H1 (cell line): ENCODE results near the gene FRMD4B. TPM values are rescaled to one million over a fixed set of nuclear protein-coding genes. Genes with fewer than 3 reads are reported as not detected.
A peak's percentile ranks its signal among the peaks of the same experiment; 100 is the strongest.

Experiments
- CTCF ChIA-PET: fragments of 300-600 bp; sonication (Branson Sonifier 250); formaldehyde crosslinking; loops from one replicate; lab custom pipeline; 2021; ENCODE audit not compliant: partially characterized antibody; lab: Charles Lee
- POLR2A ChIA-PET: fragments of 300-600 bp; sonication (Branson Sonifier 250); formaldehyde crosslinking; loops from one replicate; lab custom pipeline; 2021; ENCODE audit warnings: inconsistent platforms; ENCODE audit not compliant: partially characterized antibody; lab: Charles Lee
- DNase-seq, 2 experiments: peaks; one replicate each; pipeline versions ENCODE4 v3.0.0 to v3.0.0-alpha.2; 2010 to 2022; ENCODE audit warnings: low spot score in 2 of 2, low read depth in 1 of 2, mixed read lengths in 1 of 2
- FAIRE-seq: peaks from 2 replicates; lab custom pipeline; 2011; peaks lifted over from hg19 to GRCh38; lab: Jason Lieb, UNC
- H2AFZ ChIP-seq: 2 replicates; pipeline ENCODE4 v1.8.1; 2012; ENCODE audit warnings: low read length, inconsistent platforms
- H2AK5ac ChIP-seq: 2 replicates; pipeline ENCODE4 v1.6.1; 2013; ENCODE audit warnings: low read depth, low read length
- H2BK120ac ChIP-seq: replicated peaks from 2 replicates; pipeline ENCODE3; 2013; ENCODE audit warnings: low read depth, low read length, inconsistent platforms
- H2BK12ac ChIP-seq: 2 replicates; pipeline ENCODE4 v1.6.1; 2013; ENCODE audit warnings: low read depth, low read length
- H2BK15ac ChIP-seq: 2 replicates; pipeline ENCODE4 v1.6.1; 2013; ENCODE audit warnings: low read length
- H2BK20ac ChIP-seq: 2 replicates; pipeline ENCODE4 v1.6.1; 2013; ENCODE audit warnings: low read length
- H2BK5ac ChIP-seq: 2 replicates; pipeline ENCODE4 v1.6.1; 2013; ENCODE audit warnings: low read depth, low read length
- H3K14ac ChIP-seq: 2 replicates; pipeline ENCODE4 v1.6.1; 2013; ENCODE audit warnings: inconsistent platforms; ENCODE audit not compliant: insufficient read length
- H3K18ac ChIP-seq: 2 replicates; pipeline ENCODE4 v1.6.1; 2013; ENCODE audit warnings: low read length; ENCODE audit errors: extremely low read depth
- H3K23ac ChIP-seq: 2 replicates; pipeline ENCODE4 v1.6.1; 2013; ENCODE audit warnings: inconsistent platforms; ENCODE audit not compliant: insufficient read length
- H3K23me2 ChIP-seq: 2 replicates; pipeline ENCODE4 v1.6.1; 2013; ENCODE audit warnings: low read depth, low read length
- H3K27ac ChIP-seq: 2 replicates; pipeline ENCODE4 v1.6.1; 2011; ENCODE audit warnings: low read depth, low read length, inconsistent platforms
- H3K27me3 ChIP-seq, 4 experiments: replicated peaks in 1 of 4; 1 replicate in 1 of 4; 2 replicates in 3 of 4; pipeline versions ENCODE4 v1.6.1 to v1.8.1; 2011 to 2013; ENCODE audit warnings: low read length in 3 of 4, mild to moderate bottlenecking in 3 of 4, inconsistent platforms in 2 of 4, mixed read lengths in 2 of 4, moderate library complexity in 1 of 4; ENCODE audit not compliant: control insufficient read depth in 3 of 4, insufficient read depth in 3 of 4; ENCODE audit errors: extremely low read depth in 1 of 4
- H3K36me3 ChIP-seq, 4 experiments: 2 replicates each; pipeline versions ENCODE4 v1.6.1 to v1.8.1; 2011 to 2013; ENCODE audit warnings: mild to moderate bottlenecking in 4 of 4, low read length in 3 of 4, moderate library complexity in 2 of 4, control low read depth in 1 of 4, inconsistent platforms in 1 of 4; ENCODE audit not compliant: insufficient read depth in 4 of 4, control insufficient read depth in 2 of 4
- H3K4ac ChIP-seq: replicated peaks from 2 replicates; pipeline ENCODE3; 2013; ENCODE audit warnings: low read length, low read depth, mixed read lengths, inconsistent platforms; ENCODE audit not compliant: insufficient read length
- H3K4me1 ChIP-seq, 4 experiments: replicated peaks in 1 of 4; 1 replicate in 1 of 4; 2 replicates in 3 of 4; pipeline versions ENCODE4 v1.6.1 to v1.8.1; 2011 to 2013; ENCODE audit warnings: low read length in 3 of 4, inconsistent platforms in 2 of 4, mixed read lengths in 1 of 4; ENCODE audit not compliant: insufficient read depth in 4 of 4, control insufficient read depth in 3 of 4
- H3K4me2 ChIP-seq, 2 experiments: 2 replicates each; pipeline versions ENCODE4 v1.6.1 to v1.8.1; 2011 to 2013; ENCODE audit warnings: low read depth in 2 of 2, low read length in 2 of 2, control low read depth in 1 of 2, inconsistent platforms in 1 of 2, mild to moderate bottlenecking in 1 of 2; ENCODE audit not compliant: insufficient read depth in 1 of 2
- H3K4me3 ChIP-seq, 4 experiments: fragments of 200-600, 300-600 bp in 1 of 4; sonication (generic), shearing (Covaris generic), sonication (Bioruptor Twin) in 1 of 4; 2 replicates each; pipeline versions ENCODE4 v1.5.1 to v1.8.1; 2011 to 2016; ENCODE audit warnings: low read length in 4 of 4, low read depth in 3 of 4, control low read depth in 2 of 4, inconsistent platforms in 2 of 4, mild to moderate bottlenecking in 2 of 4, mixed read lengths in 1 of 4, moderate library complexity in 1 of 4; ENCODE audit not compliant: insufficient read depth in 2 of 4; ENCODE audit errors: extremely low read depth in 1 of 4
- H3K56ac ChIP-seq: replicated peaks from 2 replicates; pipeline ENCODE3; 2013; ENCODE audit warnings: low read depth, mild to moderate bottlenecking, mixed read lengths, low read length, inconsistent platforms; ENCODE audit not compliant: insufficient read length
- H3K79me1 ChIP-seq: 2 replicates; pipeline ENCODE4 v1.6.1; 2013; ENCODE audit warnings: low read depth, low read length, control low read depth
- H3K79me2 ChIP-seq, 2 experiments: 2 replicates each; pipeline versions ENCODE4 v1.6.1 to v1.8.1; 2012 to 2013; ENCODE audit warnings: low read length in 2 of 2, mild to moderate bottlenecking in 2 of 2, inconsistent platforms in 1 of 2; ENCODE audit not compliant: insufficient read depth in 2 of 2, control insufficient read depth in 1 of 2
- H3K9ac ChIP-seq, 4 experiments: replicated peaks in 1 of 4; 1 replicate in 1 of 4; 2 replicates in 3 of 4; pipeline versions ENCODE4 v1.6.1 to v1.8.1; 2011 to 2013; ENCODE audit warnings: low read depth in 3 of 4, low read length in 3 of 4, control low read depth in 2 of 4, mild to moderate bottlenecking in 2 of 4, moderate library complexity in 2 of 4, inconsistent platforms in 1 of 4; ENCODE audit errors: extremely low read depth in 1 of 4
- H3K9me3 ChIP-seq, 2 experiments: 2 replicates each; pipeline versions ENCODE4 v1.6.1 to v1.8.1; 2012 to 2013; ENCODE audit warnings: mild to moderate bottlenecking in 2 of 2, moderate library complexity in 2 of 2, control low read depth in 1 of 2, inconsistent platforms in 1 of 2, low read depth in 1 of 2, low read length in 1 of 2, mixed read lengths in 1 of 2; ENCODE audit not compliant: insufficient read depth in 2 of 2
- H4K20me1 ChIP-seq, 2 experiments: replicated peaks in 1 of 2; 2 replicates each; pipeline versions ENCODE3 to v1.8.1; 2011 to 2013; ENCODE audit warnings: inconsistent platforms in 2 of 2, low read length in 2 of 2, mild to moderate bottlenecking in 1 of 2; ENCODE audit not compliant: insufficient read depth in 2 of 2, control insufficient read depth in 1 of 2
- H4K5ac ChIP-seq: 2 replicates; pipeline ENCODE4 v1.6.1; 2013; ENCODE audit warnings: low read length, low read depth, mixed read lengths, inconsistent platforms; ENCODE audit not compliant: insufficient read length
- H4K8ac ChIP-seq: 2 replicates; pipeline ENCODE4 v1.8.0; 2013; ENCODE audit warnings: mild to moderate bottlenecking, moderate library complexity, low read length, inconsistent platforms; ENCODE audit not compliant: insufficient read depth; ENCODE audit errors: extremely low read depth
- H4K91ac ChIP-seq: replicated peaks from 2 replicates; pipeline ENCODE3; 2013; ENCODE audit warnings: low read length, mixed read lengths, inconsistent platforms; ENCODE audit not compliant: insufficient read length
- BACH1 ChIP-seq: IDR thresholded peaks from 2 replicates; pipeline ENCODE4 v1.6.1; 2012; ENCODE audit warnings: low read length, improper control_type of control experiment
- BCL11A ChIP-seq, 2 experiments: IDR thresholded peaks; one replicate each; pipeline ENCODE4 v1.6.1; 2011; ENCODE audit warnings: low read depth in 2 of 2, low read length in 2 of 2, mild to moderate bottlenecking in 2 of 2
- CREB1 ChIP-seq: IDR thresholded peaks from 2 replicates; pipeline ENCODE4 v1.6.1; 2012; ENCODE audit warnings: inconsistent platforms
- EGR1 ChIP-seq: IDR thresholded peaks from 2 replicates; pipeline ENCODE4 v1.6.1; 2011; ENCODE audit warnings: low read depth, low read length, borderline replicate concordance
- MAFK ChIP-seq: IDR thresholded peaks from 2 replicates; pipeline ENCODE4 v1.6.1; 2012; ENCODE audit warnings: low read depth, mild to moderate bottlenecking, improper control_type of control experiment, low read length
- TAF7 ChIP-seq: optimal IDR thresholded peaks from 2 replicates; pipeline ENCODE3; 2011; ENCODE audit warnings: low read depth, mild to moderate bottlenecking, inconsistent platforms, low read length, moderate library complexity, borderline replicate concordance
- ZNF274 ChIP-seq: IDR thresholded peaks from 2 replicates; pipeline ENCODE4 v1.7.0; 2012; ENCODE audit warnings: low read length, borderline replicate concordance; ENCODE audit errors: extremely low read depth
- WGBS, 2 experiments: shearing (Covaris generic) in 1 of 2; methylation state at CpG; one replicate each; pipeline versions ENCODE4 v1.1.6 to v1.1.7; 2013 to 2015; ENCODE audit warnings: low lambda C conversion rate in 2 of 2, mixed read lengths in 2 of 2, inconsistent platforms in 1 of 2, low coverage in 1 of 2, missing lambda C conversion rate in 1 of 2; ENCODE audit not compliant: insufficient replicate concordance in 2 of 2, insufficient coverage in 1 of 2, insufficient read length in 1 of 2; ENCODE audit errors: extremely low coverage in 1 of 2, missing lambda C conversion rate in 1 of 2; 5-methylcytosine and 5-hydroxymethylcytosine counted together
- polyA plus RNA-seq, 7 experiments: library from polyadenylated mRNA; depleted of rRNA in 3 of 7; stranded (reverse) in 5 of 7; unstranded in 2 of 7; fragments of >200 nt in 5 of 7; fragments of 200-250 nt in 2 of 7; gene quantifications; 1 replicate in 5 of 7; 2 replicates in 1 of 7; 4 replicates in 1 of 7; pipeline versions ENCODE4 v1.2.1 to v1.2.3, GENCODE V29; 2011 to 2013; ENCODE audit warnings: missing spikeins in 2 of 7, mixed read lengths in 2 of 7
- total RNA-seq: library from RNA; stranded (reverse); fragmentation: NEBNext Ultra II Directional; extraction: Animal tissue kit (Norgen Biotek cat#: 25700); gene quantifications from 2 replicates; pipeline ENCODE4 v1.2.1, GENCODE V29; 2021
- TF ChIP-seq, protein P1 (sequence below): IDR thresholded peaks from 2 replicates; pipeline ENCODE4 v1.6.1; 2012; ENCODE audit warnings: inconsistent platforms

The FRMD4B gene
- total and polyA plus RNA-seq, 2 of the 8 experiments (the other 6 are each of a cell fraction or from before 2014, with no cell fraction given): 2.7 to 7.2 TPM

DNA sequence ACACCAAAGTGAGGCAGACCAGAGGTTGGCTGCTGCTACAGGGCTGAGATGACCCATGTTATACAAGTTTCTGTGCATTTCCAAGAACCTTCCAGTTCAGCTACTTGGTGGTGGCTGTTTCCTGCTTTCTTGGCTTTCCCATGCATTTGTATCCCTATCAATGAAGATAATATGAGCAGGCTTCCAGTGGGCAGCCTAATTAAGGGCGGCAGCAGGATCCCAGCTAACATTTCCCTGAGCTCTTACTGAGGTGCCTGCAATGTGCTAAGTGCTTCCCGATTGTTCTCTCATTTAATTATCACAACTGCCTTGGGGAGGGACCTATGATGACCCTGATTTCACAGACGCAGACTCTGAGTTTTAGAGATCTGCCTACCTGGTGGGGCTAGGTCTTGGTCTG lies 95.5 kb downstream of the FRMD4B start:
- Histone ChIP-seq H4K20me1 (no peaks in the 10 kb centered on the region), H3K4me2 (no peak overlapping the region; a peak in 1 of 4 replicates), H2BK120ac (no peak overlapping the region), H3K9ac (no peak overlapping the region), H4K5ac (no peak overlapping the region), H3K4me1 (peaks cover 8 to 34% (median 15%) of the 10 kb centered on the region in 4 experiments; a peak in 5 of 7 replicates), H3K4me3 (no peak overlapping the region), H3K27me3 (peaks cover 0 to 4% (median 0%) of the 10 kb centered on the region in 4 experiments; a peak in 3 of 7 replicates), H3K79me2 (no peaks in the 10 kb centered on the region), H2AK5ac (0 out of 2 replicates have a peak overlapping the region, but pooled peaks have one; percentile 4), H4K91ac (no peak overlapping the region), H2AFZ (no peak overlapping the region), H3K14ac (no peak overlapping the region), H3K9me3 (no peaks in the 10 kb centered on the region; a peak in 1 of 4 replicates), H2BK5ac (no peak overlapping the region), H3K56ac (no peak overlapping the region), H3K36me3 (no peaks in the 10 kb centered on the region), H3K23ac (no peak overlapping the region), H2BK20ac (no peak overlapping the region; the same call in 1 of the 2 replicates), H3K18ac (no peak overlapping the region), H4K8ac (no peak overlapping the region), H2BK15ac (no peak overlapping the region), H3K4ac (no peak overlapping the region), H3K27ac (no peak overlapping the region), H3K23me2 (0 out of 2 replicates have a peak, but pooled peaks cover 1% of the 10 kb centered on the region), H3K79me1 (no peaks in the 10 kb centered on the region), H2BK12ac (peak overlapping the region; percentile 3; the same call in 1 of the 2 replicates)
- FAIRE-seq (no peak), DNase-seq (no peak)
- ChIA-PET POLR2A (no interaction called here), CTCF (interaction anchor here (1.1 to 23.9 kb wide), 4 partner anchors 15 to 170 kb away, joined by 3 to 471 read pairs (median 27); no protein-coding TSS in a partner anchor)
- TF ChIP-seq BACH1 (no peak), ZNF274 (no peak), MAFK (no peak), BCL11A (IDR thresholded peaks at IDR 0.05; ENCODE audit: low read depth in 2 of 2, low read length in 2 of 2) (no peak), EGR1 (no peak), CREB1 (no peak), TAF7 (no peak)
- TF ChIP-seq, protein P1, sequence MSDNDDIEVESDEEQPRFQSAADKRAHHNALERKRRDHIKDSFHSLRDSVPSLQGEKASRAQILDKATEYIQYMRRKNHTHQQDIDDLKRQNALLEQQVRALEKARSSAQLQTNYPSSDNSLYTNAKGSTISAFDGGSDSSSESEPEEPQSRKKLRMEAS: no peak
- WGBS, 2 experiments: 76% methylated on average over 3 of the region's 3 CpGs; no CpG with 5 or more reads in 1 of the 2 experiments
